ENCODE data around the gene APLP1. TPM values are rescaled to one million over a fixed set of nuclear protein-coding genes. Genes with fewer than 3 reads are reported as not detected.

Gene APLP1
- polyA plus RNA-seq, 2 of the 4 experiments (the other 2 are of a cell fraction), result 54.7 to 60.4 TPM

- FAIRE-seq (no peak), DNase-seq (ENCODE audit: low read depth in 1 of 2, low spot score in 1 of 2) (no peak), ATAC-seq (no peak)
- no peak for TF ChIP-seq FOSL2 (IDR thresholded peaks at IDR 0.05)
- TF ChIP-seq FOSL2 (CRISPR knock-in tag; IDR thresholded peaks at IDR 0.05), result no peak
- no peak for TF ChIP-seq TP53 (CRISPR knock-in tag; IDR thresholded peaks at IDR 0.05)
- no peak for TF ChIP-seq BHLHE40 (IDR thresholded peaks at IDR 0.05; ENCODE audit: low read depth, low read length)
- TF ChIP-seq, protein P1, sequence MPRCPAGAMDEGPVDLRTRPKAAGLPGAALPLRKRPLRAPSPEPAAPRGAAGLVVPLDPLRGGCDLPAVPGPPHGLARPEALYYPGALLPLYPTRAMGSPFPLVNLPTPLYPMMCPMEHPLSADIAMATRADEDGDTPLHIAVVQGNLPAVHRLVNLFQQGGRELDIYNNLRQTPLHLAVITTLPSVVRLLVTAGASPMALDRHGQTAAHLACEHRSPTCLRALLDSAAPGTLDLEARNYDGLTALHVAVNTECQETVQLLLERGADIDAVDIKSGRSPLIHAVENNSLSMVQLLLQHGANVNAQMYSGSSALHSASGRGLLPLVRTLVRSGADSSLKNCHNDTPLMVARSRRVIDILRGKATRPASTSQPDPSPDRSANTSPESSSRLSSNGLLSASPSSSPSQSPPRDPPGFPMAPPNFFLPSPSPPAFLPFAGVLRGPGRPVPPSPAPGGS (IDR thresholded peaks at IDR 0.05), result no peak
- TF ChIP-seq CEBPB (IDR thresholded peaks at IDR 0.05), result no peak
- TF ChIP-seq RNF2 (IDR thresholded peaks at IDR 0.05; ENCODE audit: borderline replicate concordance, low read depth), result no peak
- TF ChIP-seq ESRRA (IDR thresholded peaks at IDR 0.05; ENCODE audit: borderline replicate concordance, low read length), result no peak
- TF ChIP-seq RARB (CRISPR knock-in tag; IDR thresholded peaks at IDR 0.05), result no peak
- TF ChIP-seq MAZ (IDR thresholded peaks at IDR 0.05; ENCODE audit: borderline replicate concordance, low read depth, low read length), result no peak
- TF ChIP-seq POLR2A (IDR thresholded peaks at IDR 0.05; ENCODE audit: low read length), result no peak
- TF ChIP-seq CBX8 (IDR thresholded peaks at IDR 0.05), result no peak
- no peak for TF ChIP-seq HDAC2 (IDR thresholded peaks at IDR 0.05)
- TF ChIP-seq ELK1 (IDR thresholded peaks at IDR 0.05; ENCODE audit: low read depth, low read length), result no peak
- no peak for TF ChIP-seq TFCP2L1 (CRISPR knock-in tag; IDR thresholded peaks at IDR 0.05)
- no peak for TF ChIP-seq HES2 (IDR thresholded peaks at IDR 0.05)
- no peak for TF ChIP-seq NFE2L2 (conservative IDR thresholded peaks at IDR 0.05; ENCODE audit: low read length)
- Histone ChIP-seq H3K4me3 (no peak overlapping the region), H3K4me1 (no peaks in the 10 kb centered on the region; the same call in 2 of the 3 replicates), H3K27ac (no peak overlapping the region), H3K4me2 (no peak overlapping the region), H3K9me3 (no peaks in the 10 kb centered on the region)
- ChIA-PET CTCF (interaction anchor here (0.9 to 1.3 kb wide), 3 partner anchors 12 to 32 kb away, joined by 3 to 4 read pairs (median 3); no protein-coding TSS in a partner anchor), POLR2A (interaction anchor here (0.5 kb wide), 1 partner anchor 8 kb away, joined by 3 read pairs; no protein-coding TSS in a partner anchor)
- WGBS (ENCODE audit: missing lambda C conversion rate), result 36% methylated on average over 7 of the region's 7 CpGs
Measured at GRCh38 chr19:35913589-35913988, 45.2 kb downstream of the APLP1 start.

DNA sequence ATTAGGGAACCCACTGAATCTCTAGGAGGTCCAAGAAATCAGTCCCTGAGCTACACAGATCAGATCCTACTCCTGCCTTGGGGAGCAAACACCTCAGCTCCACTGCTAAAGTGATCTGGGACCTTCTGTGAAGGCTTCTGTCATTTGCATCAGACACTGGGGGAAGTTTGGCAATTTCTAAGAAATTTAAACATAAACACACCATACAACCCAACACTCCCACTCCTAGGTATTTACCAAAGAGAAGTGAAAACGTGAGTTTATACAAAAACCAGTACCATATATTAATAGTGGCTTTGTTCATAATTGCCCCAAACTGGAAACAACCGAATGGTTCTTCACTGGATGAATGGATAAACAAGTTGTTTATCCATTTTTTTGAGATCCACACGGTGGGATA is 47.1 kb downstream of the APLP1 start:
- POLR2A ChIA-PET, result no interaction called here
- WGBS (ENCODE audit: missing lambda C conversion rate), result 11% methylated on average over 3 of the region's 3 CpGs
- peak; percentile 36 for FAIRE-seq
- Histone ChIP-seq H3K4me2 (no peak overlapping the region), H3K4me1 (no peaks in the 10 kb centered on the region; the same call in 2 of the 3 replicates), H3K27ac (no peak overlapping the region), H3K4me3 (no peak overlapping the region), H3K9me3 (no peaks in the 10 kb centered on the region)
- no peak for TF ChIP-seq HDAC2 (IDR thresholded peaks at IDR 0.05)
- TF ChIP-seq ZC3H11A (IDR thresholded peaks at IDR 0.05), result no peak
- no peak for TF ChIP-seq FOSB (CRISPR knock-in tag; IDR thresholded peaks at IDR 0.05)
- no peak for TF ChIP-seq RAD21 (conservative IDR thresholded peaks at IDR 0.05 in 1 of 2, IDR thresholded peaks at IDR 0.05 in 1 of 2)
- TF ChIP-seq ZSCAN20 (CRISPR knock-in tag; IDR thresholded peaks at IDR 0.05), result no peak
- no peak for TF ChIP-seq FOSL2 (IDR thresholded peaks at IDR 0.05)
- no peak for TF ChIP-seq FOSL2 (CRISPR knock-in tag; IDR thresholded peaks at IDR 0.05)
- TF ChIP-seq PHF8 (IDR thresholded peaks at IDR 0.05; ENCODE audit: borderline replicate concordance, low read depth), result no peak
- no peak for TF ChIP-seq KDM1A (IDR thresholded peaks at IDR 0.05; ENCODE audit: low read depth)
- no peak for TF ChIP-seq PBX3 (IDR thresholded peaks at IDR 0.05)
- no peak for DNase-seq (ENCODE audit: low read depth in 1 of 2, low spot score in 1 of 2)
- ATAC-seq, result no peak; a peak in 1 of 6 replicates
- CTCF ChIA-PET, result interaction anchor here (0.7 to 4.0 kb wide), 4 partner anchors 16 to 145 kb away, joined by 3 to 29 read pairs (median 10); no protein-coding TSS in a partner anchor
